Panc1 (cell line): ENCODE data around the gene CYP26B1.

Source experiments
- CTCF ChIP-seq: fragments of 450-650 bp; IDR thresholded peaks from 2 replicates; pipeline ENCODE4 v1.5.1; 2017; ENCODE audit warnings: mild to moderate bottlenecking
- POLR2AphosphoS5 ChIP-seq: IDR thresholded peaks from 2 replicates; pipeline ENCODE4 v1.6.1; 2012; ENCODE audit warnings: mild to moderate bottlenecking, low read depth, low read length, moderate library complexity
- SIN3A ChIP-seq: IDR thresholded peaks from 2 replicates; pipeline ENCODE4 v1.6.1; 2012; ENCODE audit warnings: low read depth, mild to moderate bottlenecking, low read length, moderate library complexity, borderline replicate concordance; ENCODE audit not compliant: insufficient read depth

DNA sequence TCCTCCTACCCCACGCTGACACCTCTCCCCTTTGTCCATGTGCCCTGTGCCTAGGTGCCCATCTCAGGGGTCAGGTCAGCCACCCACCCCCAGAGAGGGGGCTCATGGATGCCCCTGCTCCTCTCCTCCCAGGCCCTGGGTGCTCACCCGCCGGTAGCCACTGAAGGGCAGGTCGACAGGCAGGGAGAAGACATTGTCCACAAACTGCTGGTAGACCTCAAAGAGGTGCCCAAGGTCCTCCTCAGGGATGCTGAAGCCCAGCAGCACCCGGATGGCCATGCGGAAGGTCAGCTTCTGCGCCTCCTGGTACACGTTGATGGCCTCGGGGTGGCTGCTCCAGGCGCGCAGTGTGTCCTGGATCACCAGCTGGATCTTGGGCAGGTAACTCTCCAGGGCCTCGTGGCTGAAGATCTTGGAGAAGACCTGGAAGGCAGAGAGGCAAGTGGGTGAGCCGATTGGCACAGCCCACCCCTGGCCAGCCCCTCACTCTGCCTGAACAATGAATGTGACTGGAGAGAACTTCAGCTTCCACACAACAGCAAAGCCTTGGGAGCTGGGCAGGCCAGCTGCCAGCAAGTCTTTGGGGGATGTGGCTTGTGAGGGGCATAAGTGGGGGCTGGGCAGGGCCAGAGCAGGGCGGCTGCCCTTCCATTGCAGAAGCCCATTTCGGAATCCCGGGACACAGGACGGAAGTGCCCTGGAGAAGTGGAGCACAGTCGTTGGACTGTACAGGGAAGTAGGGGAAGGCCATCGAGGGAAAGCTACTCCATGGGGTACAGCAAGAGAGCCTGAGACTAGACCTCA lies 12.5 kb downstream of the CYP26B1 start:
- TF ChIP-seq CTCF: no peak
- no peak for TF ChIP-seq POLR2AphosphoS5
- TF ChIP-seq SIN3A: no peak
